Psoas muscle (tissue), 8 donors: ENCODE measurements around the gene BBS9. TPM values are rescaled to one million over a fixed set of nuclear protein-coding genes. Genes with fewer than 3 reads are reported as not detected.
A peak's percentile ranks its signal among the peaks of the same experiment; 100 is the strongest.

Source experiments
- ATAC-seq, 4 donors: fragments of 200-7000 bp; cut with Tn5 transposase; one replicate each; pipeline ENCODE4 v1.9.1; 2020; ENCODE audit warnings: moderate library complexity in 3 of 4, mild to moderate bottlenecking in 2 of 4
- DNase-seq, 2 donors: peaks; one replicate each; pipeline ENCODE4 v3.0.0-alpha.2; 2020
- H3K27ac ChIP-seq: fragments of 200-600 bp; one replicate; pipeline ENCODE4 v1.8.0; 2022
- H3K27me3 ChIP-seq, 3 donors: fragments of 200-600 bp in 1 of 3; one replicate each; pipeline versions ENCODE4 v1.6.1 to v1.8.0; 2013 to 2022; ENCODE audit warnings: low read length in 2 of 3, mild to moderate bottlenecking in 2 of 3, moderate library complexity in 1 of 3; ENCODE audit not compliant: insufficient read depth in 3 of 3
- H3K36me3 ChIP-seq, 2 donors: fragments of 200-600 bp in 1 of 2; one replicate each; pipeline versions ENCODE4 v1.6.1 to v1.8.0; 2013 to 2022; ENCODE audit warnings: low read depth in 1 of 2, mild to moderate bottlenecking in 1 of 2, moderate library complexity in 1 of 2; ENCODE audit not compliant: insufficient read depth in 1 of 2
- H3K4me1 ChIP-seq: fragments of 200-600 bp; one replicate; pipeline ENCODE4 v1.8.0; 2022
- H3K4me3 ChIP-seq: fragments of 200-600 bp; one replicate; pipeline ENCODE4 v1.8.0; 2022; ENCODE audit warnings: mild to moderate bottlenecking
- H3K9me3 ChIP-seq: fragments of 200-600 bp; one replicate; pipeline ENCODE4 v1.8.0; 2022
- WGBS, 3 donors: extraction: QIAGEN DNeasy Blood & Tissue Kit; methylation state at CpG; one replicate each; pipeline versions ENCODE4 v1.1.6 to v1.1.7; 2013; 5-methylcytosine and 5-hydroxymethylcytosine counted together
- intact Hi-C, 2 donors: fragments of 100-400 bp; cut with DNase I; formaldehyde crosslinking; loops; one replicate each; pipeline versions ENCODE4 v1.11.0 to v1.14.2; 2022
- polyA plus RNA-seq, 3 donors: library from polyadenylated mRNA; stranded (reverse); fragments of 200-250 nt; gene quantifications; one replicate each; pipeline ENCODE4 v1.2.3, GENCODE V29; 2013
- total RNA-seq, 4 donors: library from RNA; stranded (reverse); fragmentation: NEBNext Ultra II Directional in 2 of 4; extraction: Animal tissue kit (Norgen Biotek cat#: 25700) in 2 of 4; gene quantifications; one replicate each; pipeline versions ENCODE4 v1.2.1 to v1.2.4, GENCODE V29; 2021 to 2023
- TF ChIP-seq, protein P1 (sequence below): fragments of 200-600 bp; IDR thresholded peaks from one replicate; pipeline ENCODE4 v1.8.0; 2022; ENCODE audit warnings: antibody characterized with exemption
- donor health status: healthy with polysubstance abuse.
- donor health status: DM: no; HTN: no; CAD: no; lungs with moderate emphysema.
- donor health status: Bipolar disorder and iron deficiency.
- donor health status: healthy.
- donor health status: DM: yes; HTN: yes; CAD: no.
- donor health status: DM: no; HTN: no; CAD: no.
- donor health status: DM: no; HTN: no; CAD: no.
- donor health status: DM: yes; HTN: yes; CAD: no.

Gene BBS9
- total and polyA plus RNA-seq, 7 donors = 2.7 to 7.3 (median 4.1) TPM

DNA sequence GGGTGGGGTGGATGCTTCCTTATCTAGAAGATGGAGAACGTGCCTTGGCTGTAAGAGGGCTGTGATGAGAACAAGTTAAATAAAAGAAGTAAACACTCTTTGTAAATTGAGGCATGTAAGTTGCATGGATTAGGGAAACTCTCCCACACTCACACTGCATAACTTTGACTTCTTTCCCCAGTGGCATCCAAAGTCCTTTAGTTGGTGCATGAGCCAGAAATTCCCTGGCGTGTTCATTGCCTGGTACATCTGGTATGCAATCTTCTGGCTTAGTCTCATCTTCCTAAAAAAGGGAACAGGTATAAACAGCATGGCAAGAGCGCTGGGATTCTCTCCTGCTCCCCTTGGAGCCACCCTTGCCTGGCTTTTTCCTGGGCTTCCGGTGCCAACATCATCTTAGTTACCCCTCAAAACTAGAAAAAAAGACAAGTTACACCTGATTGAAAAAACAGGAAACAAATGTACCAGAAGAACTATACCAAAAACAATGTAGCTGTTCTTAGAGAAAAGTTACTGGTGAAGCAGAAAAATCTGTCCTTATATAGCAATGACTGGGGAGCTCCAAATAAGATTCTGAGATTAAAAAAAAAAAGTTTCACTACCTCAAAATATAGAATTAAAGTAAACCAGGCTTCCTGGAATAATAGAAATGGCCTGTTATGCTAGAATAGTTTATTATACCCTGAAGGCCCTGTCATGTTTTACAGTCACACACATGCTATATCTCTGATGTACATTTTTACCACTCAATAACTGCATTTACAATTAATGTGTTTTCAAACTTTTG, 30.0 kb upstream of the BBS9 start:
- ATAC-seq = peak; percentile 56 to 79 (median 65)
- Histone ChIP-seq H3K27ac (no peak overlapping the region), H3K9me3 (no peaks in the 10 kb centered on the region), H3K4me3 (no peak overlapping the region), H3K27me3 (no peaks in the 10 kb centered on the region), H3K4me1 (peaks cover 21% of the 10 kb centered on the region), H3K36me3 (peaks cover 10 to 86% of the 10 kb centered on the region in 2 donors)
- WGBS, 3 donors = 25 to 41% (median 35%) methylated on average over 4 of the region's 4 CpGs
- DNase-seq = no peak
- TF ChIP-seq, protein P1, sequence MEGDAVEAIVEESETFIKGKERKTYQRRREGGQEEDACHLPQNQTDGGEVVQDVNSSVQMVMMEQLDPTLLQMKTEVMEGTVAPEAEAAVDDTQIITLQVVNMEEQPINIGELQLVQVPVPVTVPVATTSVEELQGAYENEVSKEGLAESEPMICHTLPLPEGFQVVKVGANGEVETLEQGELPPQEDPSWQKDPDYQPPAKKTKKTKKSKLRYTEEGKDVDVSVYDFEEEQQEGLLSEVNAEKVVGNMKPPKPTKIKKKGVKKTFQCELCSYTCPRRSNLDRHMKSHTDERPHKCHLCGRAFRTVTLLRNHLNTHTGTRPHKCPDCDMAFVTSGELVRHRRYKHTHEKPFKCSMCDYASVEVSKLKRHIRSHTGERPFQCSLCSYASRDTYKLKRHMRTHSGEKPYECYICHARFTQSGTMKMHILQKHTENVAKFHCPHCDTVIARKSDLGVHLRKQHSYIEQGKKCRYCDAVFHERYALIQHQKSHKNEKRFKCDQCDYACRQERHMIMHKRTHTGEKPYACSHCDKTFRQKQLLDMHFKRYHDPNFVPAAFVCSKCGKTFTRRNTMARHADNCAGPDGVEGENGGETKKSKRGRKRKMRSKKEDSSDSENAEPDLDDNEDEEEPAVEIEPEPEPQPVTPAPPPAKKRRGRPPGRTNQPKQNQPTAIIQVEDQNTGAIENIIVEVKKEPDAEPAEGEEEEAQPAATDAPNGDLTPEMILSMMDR = no peak
- intact Hi-C loops = no loop called here

DNA sequence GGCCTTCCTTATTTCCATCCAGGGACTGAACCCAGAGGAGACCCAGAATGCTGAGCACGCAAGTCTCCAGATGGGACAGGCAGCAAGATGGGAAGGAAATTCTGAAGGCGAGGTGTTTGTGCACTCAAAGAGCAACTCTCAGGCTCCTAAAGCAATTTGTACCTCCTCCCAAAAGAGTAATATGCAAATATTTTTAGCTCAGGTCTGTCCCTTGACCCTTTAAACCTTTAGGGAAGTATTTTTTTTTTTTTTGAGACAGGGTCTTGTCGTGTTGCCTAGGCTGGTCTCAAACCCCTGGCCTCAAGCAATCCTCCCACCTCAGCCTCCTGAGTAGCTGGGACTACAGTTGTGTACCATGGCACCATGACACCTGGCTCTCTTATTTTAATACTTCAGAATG, 28.6 kb upstream of the BBS9 start:
- DNase-seq (no peak), ATAC-seq (no peak)
- Histone ChIP-seq H3K27me3 (no peaks in the 10 kb centered on the region), H3K36me3 (peaks cover 10 to 72% of the 10 kb centered on the region in 2 donors), H3K4me3 (no peak overlapping the region), H3K4me1 (peaks cover 35% of the 10 kb centered on the region), H3K27ac (no peak overlapping the region), H3K9me3 (no peaks in the 10 kb centered on the region)
- TF ChIP-seq, protein P1 = no peak
- 83 to 87% (median 85%) methylated on average over 3 of the region's 3 CpGs for WGBS, 3 donors
- intact Hi-C loops = loop anchor here in 1 of 2 donors (10.0 kb wide), 3 partner anchors 156 to 326 kb away; no protein-coding TSS in a partner anchor

DNA sequence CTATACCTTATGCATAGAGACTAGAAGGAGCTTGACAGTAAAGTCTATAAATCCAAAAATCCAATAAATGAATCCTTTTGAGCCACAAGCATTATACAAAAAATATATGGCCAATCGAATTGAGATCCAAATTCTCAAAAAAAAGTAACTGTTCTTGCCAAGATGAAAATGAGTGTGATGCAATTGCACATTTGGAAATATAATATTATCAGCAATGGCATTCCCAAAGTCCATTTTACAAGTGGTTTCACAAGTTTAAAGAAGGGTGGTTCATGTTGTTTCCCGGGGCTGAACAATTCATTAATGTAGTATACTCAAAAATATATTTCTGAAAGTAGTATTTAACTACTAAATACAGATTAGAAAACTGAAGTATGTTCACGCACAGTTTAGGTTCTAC, 27.5 kb upstream of the BBS9 start:
- H3K4me3 ChIP-seq = no peak overlapping the region
- WGBS, 3 donors = 74 to 89% (median 81%) methylated on average over 3 of the region's 3 CpGs
- TF ChIP-seq, protein P1 = no peak
- H3K9me3 ChIP-seq = no peaks in the 10 kb centered on the region
- no peak overlapping the region for H3K27ac ChIP-seq
- ATAC-seq (no peak), DNase-seq (no peak)
- no peaks in the 10 kb centered on the region for H3K27me3 ChIP-seq
- peaks cover 42% of the 10 kb centered on the region for H3K4me1 ChIP-seq
- peaks cover 3 to 61% of the 10 kb centered on the region in 2 donors for H3K36me3 ChIP-seq
- intact Hi-C loops = loop anchor here in 1 of 2 donors (10.0 kb wide), 3 partner anchors 157 to 327 kb away; no protein-coding TSS in a partner anchor

DNA sequence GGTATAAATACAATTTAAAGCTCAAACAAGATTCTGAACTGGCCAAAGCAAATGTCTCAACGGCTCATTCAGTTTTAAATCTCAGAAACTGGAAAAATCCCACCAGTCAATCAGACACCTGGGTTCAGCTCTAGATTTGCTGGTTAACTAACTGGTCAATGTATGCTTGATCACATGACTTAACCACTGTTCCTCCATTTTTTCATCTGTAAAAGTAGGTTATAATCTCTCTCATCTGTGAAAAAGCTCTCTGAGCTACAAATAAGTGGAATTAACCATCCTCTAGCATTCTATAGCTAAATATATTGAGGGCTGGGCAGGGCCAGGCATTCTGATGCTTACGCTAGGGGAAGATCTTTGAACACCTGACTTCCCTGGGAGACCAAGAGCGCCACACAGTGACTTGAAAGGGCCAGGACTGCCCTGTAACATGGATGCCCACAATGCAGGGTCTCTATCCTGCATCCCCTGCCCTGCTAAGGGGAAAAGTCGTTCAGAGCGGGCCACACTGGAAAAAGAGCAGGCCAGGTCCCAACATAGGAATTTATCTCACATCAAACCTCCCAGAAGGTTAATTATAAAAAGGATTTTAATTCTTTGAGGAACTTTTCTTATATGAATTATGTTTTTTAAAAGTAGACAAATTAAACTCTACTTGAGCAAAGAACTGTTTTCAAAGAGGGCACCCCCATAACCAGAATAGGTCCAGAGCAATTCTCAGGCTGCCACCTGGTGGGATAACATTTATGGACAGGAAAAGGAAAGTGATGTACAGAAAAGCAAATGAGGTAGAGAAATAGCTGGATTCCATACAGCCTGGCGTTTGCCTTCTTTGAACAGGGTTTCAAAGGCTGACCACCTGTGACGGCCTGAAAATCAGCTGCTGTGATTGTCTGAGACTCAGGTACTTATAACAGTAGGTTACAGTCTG, 22.0 kb upstream of the BBS9 start:
- Histone ChIP-seq H3K27me3 (no peaks in the 10 kb centered on the region), H3K27ac (no peak overlapping the region), H3K36me3 (peaks cover 0 to 12% of the 10 kb centered on the region in 2 donors), H3K4me3 (peak overlapping the region; percentile 96), H3K9me3 (no peaks in the 10 kb centered on the region), H3K4me1 (peaks cover 37% of the 10 kb centered on the region)
- DNase-seq (peak in 1 of 2 donors; percentile 52), ATAC-seq (peak in 1 of 4 donors; percentile 33)
- WGBS, 3 donors = 41 to 50% (median 44%) methylated on average over 7 of the region's 7 CpGs
- intact Hi-C loops = loop anchor here (5.0 to 10.0 kb wide), 5 partner anchors 40 to 333 kb away; partner anchors contain the start of gene NT5C3A (in 1 of the 2)
- TF ChIP-seq, protein P1 = peak; percentile 26
